Skin epidermis (tissue), 12 donors: Measurements from ENCODE around the gene BCL11B.

Experiments
- H3K27ac ChIP-seq, 21 experiments: fragments of 200-600 bp; sonication (generic) in 11 of 21; one replicate each; pipeline ENCODE4 v1.5.0; 2020; ENCODE audit warnings: mild to moderate bottlenecking in 3 of 21, inconsistent platforms in 2 of 21, moderate library complexity in 2 of 21
- H3K4me3 ChIP-seq, 7 experiments: fragments of 200-600 bp; sonication (generic) in 2 of 7; one replicate each; pipeline ENCODE4 v1.5.0; 2020; ENCODE audit warnings: inconsistent platforms in 2 of 7, mild to moderate bottlenecking in 2 of 7, moderate library complexity in 1 of 7

Gene BCL11B

DNA sequence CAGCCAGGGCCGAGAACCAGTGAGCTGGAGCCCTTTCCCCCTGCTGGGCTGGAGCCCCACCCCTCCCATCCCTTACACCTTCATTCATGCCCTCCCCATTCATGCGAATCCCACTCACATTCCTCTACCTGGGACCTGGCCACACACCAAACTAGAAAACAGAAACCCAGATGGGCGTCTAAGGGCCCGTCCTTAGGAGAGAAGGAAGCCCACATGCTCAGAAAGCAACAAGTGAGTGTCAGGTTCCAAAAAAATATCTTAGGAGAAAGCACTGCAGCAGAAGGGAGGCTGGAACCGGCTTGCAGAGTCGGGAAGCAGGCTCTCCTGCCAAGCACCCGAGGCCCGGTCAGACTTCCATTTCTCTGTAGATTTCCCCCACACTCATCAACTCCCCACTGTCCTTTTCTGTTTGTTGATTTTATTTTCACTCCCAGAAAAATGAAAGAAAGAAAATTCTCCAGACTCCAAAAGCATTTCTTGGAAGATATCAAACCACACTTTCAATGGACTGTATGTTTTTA is 13.6 kb downstream of the BCL11B start:
- peak overlapping the region in 3 of 7 experiments; percentile 5 to 15 (median 13) for H3K4me3 ChIP-seq
- H3K27ac ChIP-seq, result peak overlapping the region in 20 of 21 experiments; percentile 33 to 99 (median 84)

DNA sequence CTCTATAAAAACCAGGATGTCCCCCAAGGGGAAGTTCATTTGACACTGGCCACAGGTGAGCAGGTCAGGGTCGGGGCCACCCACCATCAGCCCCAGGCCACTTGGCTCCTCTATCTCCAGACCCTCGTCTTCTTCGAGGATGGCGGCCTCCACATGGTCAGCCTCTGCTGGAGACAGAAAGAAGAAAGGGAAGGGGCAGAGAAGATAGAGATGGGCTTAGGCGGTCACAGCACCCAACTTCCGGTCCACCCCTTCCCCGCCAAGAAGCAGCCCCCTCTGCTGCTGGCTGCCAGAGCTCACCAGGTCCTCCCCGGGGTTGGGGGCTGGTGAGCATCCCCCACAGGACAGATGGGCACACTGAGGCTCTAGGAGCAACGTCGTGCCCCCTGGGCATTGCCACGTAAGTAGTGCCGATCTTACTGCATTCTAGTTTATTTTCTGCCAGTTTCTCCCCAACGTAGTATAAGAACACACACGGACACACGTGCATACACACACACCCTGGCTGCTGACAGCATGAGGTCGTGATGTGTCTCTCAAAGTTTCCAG is 14.2 kb downstream of the BCL11B start:
- Histone ChIP-seq H3K27ac (peak overlapping the region in 20 of 21 experiments; percentile 33 to 99 (median 84)), H3K4me3 (peak overlapping the region in 1 of 7 experiments; percentile 15)

DNA sequence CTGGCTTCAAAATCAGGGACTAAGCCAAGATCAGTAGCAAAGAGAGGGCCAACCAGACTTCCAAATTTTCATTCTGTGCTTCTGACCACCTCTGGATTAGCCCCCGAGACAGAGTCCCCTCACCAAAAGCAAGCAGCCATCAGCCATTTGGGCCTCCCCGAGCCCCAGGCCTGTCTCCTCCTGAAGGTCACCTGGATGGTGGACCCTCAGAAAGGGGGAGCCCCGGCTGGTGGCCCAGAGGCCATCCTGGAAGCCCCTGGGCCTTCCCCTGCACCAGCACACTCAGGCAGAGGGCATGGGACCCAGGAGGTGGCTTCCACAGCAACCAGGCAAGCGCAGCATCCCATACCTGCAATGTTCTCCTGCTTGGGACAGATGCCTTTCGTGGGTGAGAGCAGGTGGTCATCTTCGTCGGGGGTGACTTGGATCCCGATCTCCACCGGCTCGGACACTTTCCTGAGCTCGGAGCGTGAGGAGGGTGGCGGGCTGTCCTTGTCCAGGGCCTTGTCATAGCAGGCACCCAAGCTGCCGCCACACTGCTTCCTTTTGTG is 14.8 kb downstream of the BCL11B start:
- Histone ChIP-seq H3K4me3 (peak overlapping the region in 1 of 7 experiments; percentile 7), H3K27ac (peak overlapping the region in 18 of 21 experiments; percentile 22 to 99 (median 84))

DNA sequence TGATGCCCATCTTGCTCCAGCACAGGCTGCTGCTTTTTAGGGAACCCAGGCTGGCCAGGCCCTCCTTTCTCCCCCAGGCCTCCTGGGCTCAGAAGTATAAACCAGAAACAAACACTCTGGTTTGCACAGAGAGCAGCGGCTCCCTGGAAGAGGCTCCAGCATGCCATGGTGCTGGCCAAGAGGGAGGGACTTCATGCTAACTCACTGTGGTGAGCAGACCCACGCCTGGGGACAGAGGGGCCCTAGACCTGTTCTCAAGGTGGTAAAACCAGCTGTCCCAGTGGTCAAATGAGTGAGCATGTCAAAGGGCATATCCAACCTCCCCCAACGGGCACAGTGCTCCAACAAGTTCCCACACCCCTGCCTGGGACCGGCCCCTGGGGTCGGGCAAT is 15.5 kb downstream of the BCL11B start:
- H3K4me3 ChIP-seq, result peak overlapping the region in 1 of 7 experiments; percentile 7
- H3K27ac ChIP-seq, result peak overlapping the region in 15 of 21 experiments; percentile 28 to 99 (median 84)

DNA sequence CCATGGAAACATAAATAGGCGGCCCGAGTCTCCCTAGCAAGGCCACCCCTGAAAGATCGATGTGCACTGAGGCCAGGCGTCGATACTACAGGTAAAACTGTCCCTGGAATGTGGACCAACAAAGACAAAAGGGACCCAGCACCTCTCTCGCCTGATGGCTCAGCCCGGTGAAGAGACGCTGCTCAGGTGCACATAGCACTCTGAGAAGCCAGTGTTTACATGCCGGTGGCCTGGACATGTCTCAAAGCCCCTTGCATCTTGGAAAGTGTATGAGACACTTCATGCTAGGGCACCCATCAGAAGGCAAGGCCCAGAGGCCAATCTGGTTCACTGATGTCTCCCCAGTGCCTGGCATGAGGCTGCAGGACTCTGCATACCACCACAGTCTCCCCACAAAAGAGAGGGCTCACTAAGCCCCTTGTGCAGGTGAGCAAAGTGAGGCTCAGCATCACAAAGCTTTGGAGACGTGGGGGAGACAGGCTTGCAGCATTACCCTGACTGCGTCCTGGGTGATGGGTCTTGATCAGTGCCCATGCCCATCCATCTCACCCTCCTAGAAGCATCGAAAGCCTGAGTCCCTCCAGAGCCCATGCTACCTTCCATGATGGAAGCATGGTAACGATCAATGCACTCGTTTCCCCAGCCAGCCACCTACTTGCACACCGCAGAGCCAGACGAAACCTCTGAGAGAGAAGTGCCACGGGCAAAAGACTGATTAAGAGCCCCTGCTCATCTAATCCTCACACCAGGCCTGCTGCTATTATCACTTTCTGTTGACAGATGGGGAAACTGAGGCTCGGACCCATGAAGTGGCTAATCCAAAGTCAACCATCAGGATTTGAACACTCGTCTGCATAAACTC is 16.1 kb downstream of the BCL11B start:
- Histone ChIP-seq H3K4me3 (no peak overlapping the region), H3K27ac (peak overlapping the region in 14 of 21 experiments; percentile 28 to 99 (median 84))

DNA sequence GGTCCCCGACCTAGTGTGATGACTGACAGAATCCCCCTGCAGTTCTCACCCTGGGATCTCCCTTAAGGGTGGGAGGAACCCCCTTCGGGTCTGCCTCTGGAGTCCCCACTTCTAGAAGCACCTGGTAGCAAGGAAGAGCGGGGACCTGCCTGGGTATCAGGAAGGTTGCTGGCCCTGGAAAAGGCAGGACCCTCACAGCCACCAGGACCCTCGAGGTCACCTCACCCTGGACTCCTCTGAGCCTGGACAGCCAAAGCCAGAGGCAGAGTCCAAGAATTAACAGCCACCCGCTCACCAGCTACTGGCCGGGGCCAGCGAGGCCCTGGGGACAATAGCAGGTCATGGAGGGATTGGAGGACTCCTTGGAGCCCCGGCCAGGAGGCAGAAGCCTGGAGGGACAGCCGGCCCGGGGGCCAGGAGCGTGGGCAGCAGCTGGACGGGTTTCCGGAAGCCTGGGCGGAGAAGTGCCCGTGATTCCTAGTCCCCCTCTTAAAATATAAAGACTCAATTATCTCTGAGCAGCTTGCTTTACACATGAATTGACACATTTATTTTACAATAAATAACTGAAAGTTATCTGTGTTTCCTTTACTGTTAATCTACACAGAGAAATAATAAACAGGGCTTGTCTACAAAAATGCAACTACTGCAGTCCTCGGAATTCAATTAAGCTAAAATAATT is 17.5 kb downstream of the BCL11B start:
- H3K27ac ChIP-seq, result peak overlapping the region in 15 of 21 experiments; percentile 2 to 99 (median 58)
- H3K4me3 ChIP-seq, result no peak overlapping the region

DNA sequence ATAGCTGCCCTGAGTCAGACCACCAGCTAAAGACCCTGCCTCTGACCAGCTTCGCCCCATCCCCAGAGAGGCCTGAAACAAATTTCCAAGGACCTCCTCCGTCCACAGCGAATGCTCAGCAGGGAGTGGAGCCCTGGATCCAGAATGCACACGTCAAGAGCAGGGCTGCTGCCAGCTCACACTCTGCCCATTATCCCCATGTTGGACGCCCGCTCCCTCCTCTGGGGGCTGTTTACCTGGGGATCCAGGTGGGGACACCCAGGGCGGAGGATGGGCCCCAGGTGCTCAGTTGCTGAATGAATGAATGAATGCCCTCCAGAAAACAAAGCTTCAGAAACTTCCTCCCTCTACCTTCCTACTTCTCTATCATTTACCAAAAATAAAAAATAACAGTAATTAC is 18.1 kb downstream of the BCL11B start:
- no peak overlapping the region for H3K4me3 ChIP-seq
- peak overlapping the region in 14 of 21 experiments; percentile 2 to 99 (median 66) for H3K27ac ChIP-seq

DNA sequence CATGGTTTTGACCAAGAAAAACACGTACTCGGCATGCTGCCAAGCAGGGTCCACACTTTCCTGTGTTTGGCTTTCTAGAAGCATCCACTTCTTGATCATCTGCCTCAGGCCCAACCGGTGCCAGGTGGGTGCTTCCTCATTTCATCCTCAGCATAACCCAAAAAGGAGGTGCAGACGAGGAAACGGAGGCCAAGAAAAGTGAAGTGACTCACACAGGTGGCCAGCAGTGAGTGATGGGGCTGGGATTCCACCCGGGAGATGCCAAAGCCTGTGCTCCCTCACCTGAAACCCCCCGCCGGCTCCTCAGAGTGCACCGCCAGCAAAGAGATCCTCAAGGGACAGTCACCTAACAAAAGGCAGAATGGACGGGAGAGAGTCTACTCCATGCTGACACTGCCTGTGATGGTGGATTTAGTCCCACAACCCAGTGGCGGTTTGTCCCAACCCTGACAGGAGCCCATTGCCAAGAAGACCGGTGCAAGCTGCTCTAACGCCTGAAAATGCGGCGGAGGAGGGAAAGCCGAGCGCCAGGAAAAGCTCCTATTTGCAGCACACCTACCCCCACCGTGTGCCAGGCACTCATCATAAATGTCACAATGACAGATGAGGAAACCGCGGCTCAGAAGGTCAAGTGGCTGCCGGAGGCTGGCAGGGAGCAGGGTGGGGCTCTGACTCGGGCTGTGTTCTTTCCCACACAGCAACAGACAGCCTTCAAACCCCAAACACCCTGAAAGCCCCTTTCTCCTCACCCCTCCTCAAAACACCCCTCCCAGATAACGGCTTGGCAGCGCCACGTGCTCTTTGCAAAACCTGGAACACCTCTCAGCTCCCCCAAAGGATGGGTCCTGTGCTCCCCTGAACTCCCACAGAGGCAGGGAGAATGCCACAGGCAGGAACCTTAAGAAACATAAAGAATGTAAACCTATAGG is 18.8 kb downstream of the BCL11B start:
- Histone ChIP-seq H3K4me3 (no peak overlapping the region), H3K27ac (peak overlapping the region in 16 of 21 experiments; percentile 2 to 99 (median 61))

DNA sequence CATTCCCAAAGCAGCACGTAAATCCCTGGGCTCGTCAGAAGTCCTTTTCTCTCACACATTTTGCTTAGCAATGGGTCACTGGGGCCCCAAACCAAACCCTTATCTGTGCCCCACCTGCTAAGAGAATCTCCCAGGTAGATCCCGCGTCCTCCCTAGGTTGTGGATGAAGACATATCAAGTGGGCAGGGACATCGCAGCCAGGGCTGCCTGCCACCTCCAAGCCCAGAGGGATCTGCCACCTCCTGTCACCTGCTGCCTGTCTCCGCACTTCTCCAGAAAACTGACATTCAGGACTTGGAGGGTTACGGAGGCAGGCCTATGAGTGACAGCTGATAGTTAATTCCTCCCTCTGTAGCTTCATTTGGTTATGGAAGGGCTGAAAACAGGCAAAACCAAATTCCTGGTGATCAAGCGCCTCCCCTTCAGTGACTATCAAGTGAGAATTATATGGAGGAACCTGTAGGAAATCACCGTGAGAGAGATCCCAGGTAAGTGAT is 19.5 kb downstream of the BCL11B start:
- Histone ChIP-seq H3K4me3 (no peak overlapping the region), H3K27ac (peak overlapping the region in 10 of 21 experiments; percentile 3 to 99 (median 60))

DNA sequence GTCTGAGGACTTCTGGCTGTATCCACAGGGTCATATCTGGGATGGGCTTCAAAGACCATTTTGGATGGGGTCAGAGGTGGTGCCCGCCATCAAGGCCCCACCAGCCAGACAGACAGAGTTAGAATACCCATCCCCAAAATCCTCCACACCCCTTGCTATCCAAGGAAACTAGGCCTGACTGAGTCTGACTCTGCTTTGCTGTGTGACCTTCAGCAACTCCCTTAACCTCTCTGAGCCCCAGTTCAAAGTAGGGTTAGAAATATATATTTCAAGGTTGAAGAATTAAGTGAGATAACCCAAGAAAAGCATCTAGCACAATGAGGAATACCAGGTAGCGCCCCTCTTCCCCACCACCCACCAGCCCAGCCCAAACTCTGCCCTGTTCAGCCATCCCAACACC is 20.3 kb downstream of the BCL11B start:
- Histone ChIP-seq H3K27ac (peak overlapping the region in 6 of 21 experiments; percentile 23 to 99 (median 44)), H3K4me3 (no peak overlapping the region)

DNA sequence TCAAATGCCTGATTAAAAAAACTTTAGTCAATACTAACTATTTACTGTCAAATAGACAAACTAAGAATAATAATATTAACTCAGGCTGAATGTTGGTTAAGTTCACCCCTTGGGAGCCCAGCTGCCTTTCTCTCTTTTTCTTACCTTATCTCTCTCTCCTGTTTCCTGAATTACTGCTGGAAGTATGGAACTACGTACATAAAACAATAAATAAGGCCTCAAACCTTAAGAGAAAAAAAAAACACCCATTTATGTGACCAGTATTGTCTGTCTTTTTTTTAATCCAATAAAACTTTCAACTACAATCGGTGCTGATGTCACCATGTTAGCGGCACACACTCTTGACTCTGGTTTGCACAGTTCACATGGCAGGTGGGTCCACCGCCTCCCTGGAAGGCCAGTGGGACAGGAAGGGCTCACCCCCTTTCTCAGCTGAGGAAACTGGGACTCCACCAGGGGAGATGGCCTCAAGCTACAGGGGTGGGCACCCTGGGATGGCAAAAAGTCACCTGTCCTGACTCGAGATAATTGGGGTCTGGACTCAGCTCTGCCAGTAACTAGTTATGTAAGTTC is 21.3 kb downstream of the BCL11B start:
- Histone ChIP-seq H3K27ac (peak overlapping the region in 8 of 21 experiments; percentile 4 to 99 (median 39)), H3K4me3 (no peak overlapping the region)

DNA sequence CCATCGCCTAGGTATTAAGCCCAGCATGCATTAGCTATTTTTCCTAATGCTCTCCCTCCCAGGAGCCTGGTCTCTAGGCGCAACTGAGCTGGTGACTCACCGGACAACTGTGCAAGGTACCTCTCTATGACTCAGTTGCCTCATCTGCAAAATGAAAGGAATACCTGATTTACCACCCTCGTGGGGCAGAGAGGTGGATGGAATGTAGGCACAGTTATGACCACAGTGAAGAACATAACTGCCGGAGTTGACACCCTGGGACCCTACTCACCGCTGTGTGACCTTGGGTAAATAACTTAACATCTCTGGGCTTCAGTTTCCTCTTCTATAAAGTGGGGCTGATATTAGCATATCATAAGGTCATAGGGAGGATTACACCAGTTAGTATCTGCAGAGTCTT is 22.6 kb downstream of the BCL11B start:
- H3K4me3 ChIP-seq, result no peak overlapping the region
- H3K27ac ChIP-seq, result peak overlapping the region in 6 of 21 experiments; percentile 22 to 99 (median 76)

DNA sequence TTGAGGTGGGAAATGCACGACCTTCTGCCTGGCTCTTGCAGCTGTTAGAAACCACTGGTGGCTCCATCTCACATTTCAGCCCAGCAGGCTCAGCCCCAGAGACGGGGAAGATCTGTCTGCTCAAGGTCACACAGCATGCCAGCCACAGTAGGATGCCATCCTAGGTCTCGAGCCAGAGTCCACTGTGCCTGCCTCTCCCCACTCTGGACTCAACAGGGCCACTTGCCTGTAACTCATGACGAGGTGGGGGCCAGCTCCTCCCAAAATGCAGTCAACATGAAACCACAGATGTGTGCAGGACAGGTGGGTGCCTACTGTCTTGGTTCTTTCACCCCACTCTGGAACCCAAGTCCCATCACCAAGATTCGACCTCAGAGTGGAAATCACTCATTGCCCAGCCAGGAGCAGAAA is 23.2 kb downstream of the BCL11B start:
- H3K27ac ChIP-seq, result peak overlapping the region in 10 of 21 experiments; percentile 13 to 99 (median 80)
- no peak overlapping the region for H3K4me3 ChIP-seq

DNA sequence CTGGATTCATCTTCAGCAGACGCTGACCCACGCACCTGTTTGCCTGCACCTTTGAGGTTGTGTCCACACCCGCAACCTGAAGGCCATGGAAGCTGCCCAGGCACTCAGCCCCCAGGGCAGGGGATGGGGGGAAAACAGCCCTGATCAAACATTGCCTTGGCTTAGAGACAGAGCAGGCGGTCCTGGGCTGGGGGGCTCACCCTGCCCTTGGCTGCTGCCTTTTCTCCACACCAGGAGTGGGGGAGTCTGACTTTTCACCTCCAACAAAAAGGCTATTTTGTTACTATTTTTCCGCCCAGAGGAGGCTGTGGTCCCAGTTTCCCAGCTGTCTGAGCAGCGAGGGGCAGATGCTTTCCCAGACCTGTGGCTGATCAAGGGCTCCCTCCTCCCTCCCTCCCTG is 24.2 kb downstream of the BCL11B start:
- Histone ChIP-seq H3K4me3 (no peak overlapping the region), H3K27ac (peak overlapping the region in 19 of 21 experiments; percentile 5 to 99 (median 75))

DNA sequence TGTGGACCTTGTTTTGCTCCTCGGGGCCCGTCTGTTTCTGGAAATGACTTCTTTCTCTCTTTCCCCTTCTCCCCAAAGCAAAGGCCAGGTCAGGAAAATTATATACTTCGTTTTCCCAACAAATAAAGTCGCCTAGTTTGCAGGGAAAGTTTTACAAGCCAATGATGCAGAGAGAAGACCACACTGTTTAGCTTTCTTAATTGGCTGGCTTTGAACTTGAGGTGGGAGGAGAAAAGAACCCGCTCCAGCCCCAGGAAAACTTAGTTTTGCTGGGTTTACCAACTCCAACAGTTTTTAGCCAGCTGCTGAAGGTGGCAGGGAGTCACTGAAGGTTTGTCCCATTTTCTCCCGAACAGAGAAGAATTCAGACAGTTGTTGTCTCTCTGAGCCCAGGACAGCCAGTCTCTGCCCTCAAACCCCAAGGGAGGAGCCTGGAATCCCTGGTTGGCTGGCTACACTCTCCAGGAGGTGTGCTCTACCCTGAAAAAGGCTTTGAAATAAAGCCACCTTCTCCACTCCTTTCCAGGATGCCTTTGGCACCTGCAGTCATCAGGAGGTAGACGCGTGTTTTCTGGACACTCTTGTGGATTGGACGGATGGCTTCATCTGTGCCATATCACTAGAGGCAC is 24.8 kb downstream of the BCL11B start:
- peak overlapping the region in 20 of 21 experiments; percentile 19 to 99 (median 76) for H3K27ac ChIP-seq
- peak overlapping the region in 3 of 7 experiments; percentile 3 to 43 (median 22) for H3K4me3 ChIP-seq

DNA sequence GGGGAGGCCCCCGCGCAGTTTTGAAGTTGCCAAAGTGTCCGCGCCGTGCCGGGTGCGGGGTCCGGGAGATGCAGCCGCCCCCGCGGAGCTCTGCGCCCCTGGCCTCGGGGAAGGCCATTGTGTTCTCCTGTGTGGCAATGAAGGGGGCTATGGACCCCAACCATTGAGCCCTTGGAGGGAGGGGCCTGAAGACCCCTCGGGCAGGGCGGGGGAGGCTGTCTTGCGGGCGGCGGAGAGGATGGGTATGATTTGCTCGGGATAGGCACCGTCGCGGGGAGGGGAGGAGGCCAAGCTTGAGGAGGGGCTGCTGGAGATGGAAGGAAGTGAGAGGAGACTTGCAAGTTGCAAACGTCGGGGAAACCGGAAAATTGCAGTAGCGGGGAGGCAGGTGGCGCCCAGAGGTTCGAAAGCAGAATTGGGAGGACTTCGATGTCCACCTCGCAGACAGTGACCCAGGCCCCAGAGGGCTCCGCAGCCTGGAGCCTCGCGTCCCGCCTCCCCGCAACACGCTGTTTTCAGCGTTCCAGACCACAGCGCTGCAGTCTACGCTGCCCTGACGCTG is 25.4 kb downstream of the BCL11B start:
- peak overlapping the region; percentile 3 to 43 (median 22) for H3K4me3 ChIP-seq
- H3K27ac ChIP-seq, result peak overlapping the region in 20 of 21 experiments; percentile 63 to 99 (median 78)
